ENCODE data around the gene CFAP70.
A peak's percentile ranks its signal among the peaks of the same experiment; 100 is the strongest.

Gene CFAP70

DNA sequence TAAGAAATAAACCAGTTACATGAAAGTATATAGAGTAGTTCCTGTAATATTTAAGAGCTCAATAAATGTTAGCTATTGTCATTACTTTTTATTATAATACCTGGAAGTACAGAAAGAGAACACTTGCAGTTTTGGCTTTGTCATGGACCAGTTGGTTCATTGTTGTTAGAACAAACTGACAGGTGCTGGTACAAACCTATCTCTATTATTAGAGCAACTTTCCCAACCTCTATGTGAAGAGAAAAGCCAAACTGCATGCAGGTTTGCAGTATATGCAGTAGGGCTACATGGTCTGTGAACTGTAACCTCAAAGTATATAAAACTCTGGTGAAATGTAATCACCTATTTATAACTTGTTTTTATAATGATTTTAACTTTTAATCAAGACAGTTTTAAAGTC is 132.0 kb downstream of the CFAP70 start:
- DNase-seq (ENCODE audit: extremely low spot score, insufficient read length, low read depth) (no peak), FAIRE-seq (no peak)

DNA sequence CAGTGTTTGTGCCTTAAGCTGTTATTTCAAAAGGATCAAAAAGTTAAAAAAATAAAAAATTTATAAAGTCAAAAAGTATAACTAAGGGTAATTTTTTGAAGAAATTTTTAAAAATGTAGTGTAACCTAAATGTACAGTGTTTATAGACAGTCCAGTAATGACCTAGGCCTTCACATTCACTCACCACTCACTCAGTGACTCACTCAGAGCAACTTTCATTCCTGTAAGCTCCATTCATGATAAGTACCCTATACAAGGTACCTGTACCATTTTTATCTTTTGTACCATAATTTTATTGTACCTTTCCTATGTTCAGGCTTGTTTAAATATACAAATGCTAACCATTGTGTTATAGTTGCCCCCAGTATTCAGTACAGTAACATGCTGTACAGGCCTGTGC is 133.1 kb downstream of the CFAP70 start:
- DNase-seq (ENCODE audit: extremely low spot score, insufficient read length, low read depth) (no peak), FAIRE-seq (no peak)

DNA sequence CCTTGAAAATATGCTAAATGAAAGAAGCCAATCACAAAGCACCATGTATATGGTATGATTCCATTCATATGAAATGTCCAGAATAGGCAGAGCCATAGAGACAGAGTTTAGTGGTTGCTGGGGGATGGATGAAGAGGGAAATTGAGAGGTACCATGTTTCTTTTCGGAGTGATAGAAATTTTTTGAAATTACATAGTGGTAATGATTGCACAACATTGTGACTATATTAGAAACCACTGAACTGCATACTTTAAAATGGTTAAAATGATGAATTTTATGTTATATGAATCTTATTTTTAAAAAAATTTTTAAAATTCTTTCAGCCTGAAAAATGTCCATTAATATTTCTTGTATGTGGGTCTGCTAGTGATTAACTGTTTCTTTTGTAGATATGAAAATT is 137.7 kb downstream of the CFAP70 start:
- DNase-seq (ENCODE audit: extremely low spot score, insufficient read length, low read depth): no peak
- no peak for FAIRE-seq

DNA sequence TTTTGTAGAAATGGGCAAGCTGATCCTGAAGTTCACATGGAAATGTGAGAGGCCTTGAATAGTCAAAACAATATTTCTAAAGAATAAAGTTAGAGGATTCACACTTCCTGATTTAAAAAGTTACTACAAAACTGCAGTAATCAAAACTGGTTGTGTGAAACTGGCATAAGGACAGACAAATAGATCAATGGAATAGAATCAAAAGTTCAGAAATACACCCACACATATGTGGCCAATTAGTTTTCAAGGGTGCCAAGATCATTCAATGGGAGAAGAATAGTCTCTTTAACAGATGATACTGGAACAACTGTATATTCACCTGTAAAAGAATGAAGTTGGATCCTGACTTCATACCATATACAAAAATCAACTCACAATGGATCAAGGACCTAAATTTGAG is 139.3 kb downstream of the CFAP70 start:
- DNase-seq (ENCODE audit: extremely low spot score, insufficient read length, low read depth) (no peak), FAIRE-seq (no peak)

DNA sequence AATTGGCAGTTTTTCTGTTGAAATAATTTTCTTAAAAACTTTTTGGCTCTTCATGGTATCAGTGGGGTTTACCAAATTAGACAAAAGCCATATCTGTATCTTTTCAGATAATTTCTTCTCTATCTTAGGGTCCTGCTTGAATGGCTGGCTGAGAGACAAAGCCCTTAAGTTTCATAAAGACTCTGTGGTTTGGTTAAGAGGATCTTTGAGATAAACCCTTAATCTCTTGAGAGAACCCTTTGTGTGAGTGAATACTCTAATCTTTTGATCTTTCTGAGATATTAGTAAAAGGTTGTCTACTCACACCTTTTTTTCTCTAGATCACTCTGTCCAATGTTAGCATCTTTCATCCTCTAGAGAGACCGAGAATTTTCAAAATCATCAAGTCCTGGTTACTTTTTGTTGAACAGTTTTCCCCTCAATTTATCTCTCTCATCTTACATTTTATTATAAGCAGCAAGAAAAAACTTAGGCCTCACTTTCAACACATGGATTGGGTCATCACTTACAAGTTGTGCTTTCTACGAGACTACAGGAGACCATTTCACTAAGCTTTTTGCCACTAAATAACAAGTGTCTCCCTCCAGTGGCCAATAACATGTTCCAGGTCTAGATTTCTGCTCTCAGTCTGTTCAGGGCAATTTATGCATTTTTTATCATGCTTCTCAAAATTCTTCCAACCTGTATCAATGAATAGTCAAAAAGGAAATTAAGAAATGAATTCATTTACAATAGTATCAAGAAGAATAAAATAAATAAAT is 140.1 kb downstream of the CFAP70 start:
- peak; percentile 60 for FAIRE-seq

DNA sequence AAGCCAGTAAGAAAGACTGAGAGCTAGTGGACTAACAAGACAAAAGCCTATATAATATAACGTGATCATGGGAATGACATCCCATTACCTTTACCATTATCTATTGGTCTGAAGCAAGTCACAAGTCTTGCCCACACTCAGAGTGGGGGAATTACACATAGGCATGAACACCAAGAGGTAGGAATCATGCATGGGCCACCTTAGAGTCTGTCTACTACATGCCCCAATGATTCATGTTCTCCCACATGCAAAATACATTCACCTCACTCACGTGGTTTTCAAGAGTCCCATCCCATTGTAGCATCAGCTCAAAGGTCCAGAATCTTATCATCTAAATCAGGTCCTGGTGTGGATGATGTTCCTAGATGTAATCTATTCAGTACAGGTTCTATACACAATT is 141.0 kb downstream of the CFAP70 start:
- FAIRE-seq (no peak), DNase-seq (ENCODE audit: extremely low spot score, insufficient read length, low read depth) (no peak)

More for the DNA sequence above, 140.1 kb downstream of the CFAP70 start:
- no peak for DNase-seq (ENCODE audit: extremely low spot score, insufficient read length, low read depth)

DNA sequence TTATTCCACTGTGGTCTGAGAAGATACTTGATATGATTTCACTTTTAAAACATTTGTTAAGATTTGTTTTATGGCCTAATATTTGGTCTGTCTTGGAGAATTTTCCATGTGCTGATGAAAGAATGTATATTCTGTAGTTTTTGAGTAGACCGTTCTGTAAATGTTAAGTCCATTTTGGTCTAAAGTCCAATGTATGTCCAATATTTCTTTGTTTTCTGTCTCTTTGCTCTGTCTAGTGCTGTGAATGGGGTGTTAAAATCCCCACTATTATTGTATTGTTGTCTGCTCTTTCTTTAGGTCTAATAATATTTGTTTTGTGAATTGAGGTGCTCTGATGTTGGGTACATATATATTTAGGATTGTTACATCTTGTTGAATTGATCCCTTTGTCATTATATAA is 142.9 kb downstream of the CFAP70 start:
- FAIRE-seq: no peak
- DNase-seq (ENCODE audit: extremely low spot score, insufficient read length, low read depth): no peak

DNA sequence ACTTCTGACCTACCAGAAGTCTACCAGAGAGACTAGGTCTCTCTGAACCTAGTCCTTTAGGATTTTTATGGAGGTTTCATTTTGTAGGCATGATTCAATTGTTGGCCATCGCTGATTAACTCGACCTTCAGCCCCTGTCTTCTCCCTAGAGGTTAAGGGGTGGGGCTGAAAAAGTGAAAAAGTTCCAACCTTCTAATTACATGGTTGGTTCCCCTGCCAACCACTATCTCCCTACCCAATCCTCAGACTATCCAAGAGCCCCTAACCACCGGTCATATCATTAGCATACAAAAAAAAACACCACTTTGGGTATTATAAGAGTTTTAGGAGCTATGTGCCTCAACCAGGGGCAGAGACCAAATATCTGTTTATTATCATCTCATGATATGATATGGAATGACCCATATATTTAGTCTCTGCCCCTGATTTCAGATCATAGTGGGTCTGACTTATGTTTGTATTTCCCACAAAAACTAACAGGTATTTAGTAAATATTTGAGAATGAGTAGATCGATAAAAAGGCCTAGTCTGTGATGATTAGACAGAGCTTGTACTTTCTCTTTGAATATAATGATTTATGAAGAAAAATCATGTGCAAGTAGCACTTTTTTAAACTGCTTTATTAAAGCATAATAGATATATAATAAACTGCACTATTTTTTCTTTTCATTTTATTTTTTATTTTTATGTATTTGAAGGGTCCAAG is 147.4 kb downstream of the CFAP70 start:
- DNase-seq (ENCODE audit: extremely low spot score, insufficient read length, low read depth): no peak
- peak; percentile 59 for FAIRE-seq

DNA sequence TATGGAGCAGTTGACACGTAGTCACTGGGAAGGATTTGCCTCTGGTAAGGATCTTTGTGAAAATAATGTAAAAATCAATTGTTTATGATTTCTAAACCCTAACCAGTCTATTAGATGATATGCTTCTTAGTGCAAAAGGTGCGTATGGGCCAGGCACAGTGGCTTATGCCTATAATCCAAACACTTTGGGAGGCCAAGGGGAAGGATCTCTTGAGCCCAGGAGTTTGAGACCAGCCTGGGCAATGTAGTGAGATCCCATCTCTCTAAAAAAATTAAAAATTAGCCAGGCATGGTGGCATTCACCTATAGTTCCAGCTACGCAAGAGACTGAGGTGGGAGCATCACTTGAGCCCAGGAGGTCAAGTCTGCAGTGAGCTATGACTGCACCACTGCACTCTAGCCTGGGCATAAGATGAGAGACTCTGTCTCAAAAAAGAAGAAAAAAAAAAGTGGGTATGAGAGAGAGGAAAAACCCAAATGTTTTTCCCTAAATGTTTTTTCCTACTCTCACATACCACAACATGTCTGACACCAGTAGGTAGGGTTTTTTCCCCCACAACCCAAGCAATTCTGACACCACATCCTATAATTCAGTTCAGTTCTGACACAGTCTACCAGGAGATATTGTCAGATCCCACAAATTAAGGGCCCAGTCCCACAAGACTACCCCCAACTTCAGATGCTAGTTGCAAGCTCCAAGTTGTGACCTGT is 148.1 kb downstream of the CFAP70 start:
- FAIRE-seq: no peak

DNA sequence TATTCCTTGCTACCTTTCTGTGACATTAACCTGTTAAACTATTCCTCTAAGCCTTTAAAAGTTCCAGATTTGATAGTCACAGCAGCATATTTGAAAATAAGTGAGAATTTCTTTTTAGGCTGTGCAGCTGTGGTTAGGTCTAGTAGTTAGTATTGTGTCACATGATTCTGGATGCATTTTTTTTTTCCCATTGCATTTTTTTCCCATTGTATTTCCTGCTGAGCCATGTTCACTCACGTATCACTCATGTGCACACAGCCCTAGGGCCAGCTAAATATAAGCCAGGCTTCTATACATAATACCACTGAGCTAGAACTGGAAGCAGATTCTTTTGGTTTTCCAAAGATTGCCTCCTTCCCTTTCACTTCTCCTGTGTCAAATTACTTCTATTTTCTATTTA is 149.0 kb downstream of the CFAP70 start:
- FAIRE-seq (no peak), DNase-seq (ENCODE audit: extremely low spot score, insufficient read length, low read depth) (no peak)

More for the DNA sequence above, 148.1 kb downstream of the CFAP70 start:
- DNase-seq (ENCODE audit: extremely low spot score, insufficient read length, low read depth): no peak

DNA sequence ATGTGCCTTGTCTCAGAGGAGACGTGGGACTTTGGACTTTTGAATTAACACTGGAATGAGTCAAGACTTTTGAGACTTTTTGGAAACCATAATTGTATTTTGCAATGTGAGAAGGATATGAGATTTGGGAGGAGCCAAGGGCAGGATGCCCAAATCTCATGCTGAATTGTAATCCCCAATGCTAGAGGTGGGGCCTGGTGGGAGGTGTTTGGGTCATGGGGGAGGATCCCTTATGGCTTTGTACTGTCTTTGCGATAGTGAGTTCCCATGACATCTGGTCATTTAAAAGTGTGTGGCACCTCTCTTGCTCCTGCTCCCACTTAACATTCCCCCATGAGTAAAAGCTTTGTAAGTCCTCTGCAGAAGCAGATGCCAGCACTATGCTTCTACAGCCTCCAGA is 150.8 kb downstream of the CFAP70 start:
- DNase-seq (ENCODE audit: extremely low spot score, insufficient read length, low read depth) (no peak), FAIRE-seq (no peak)

DNA sequence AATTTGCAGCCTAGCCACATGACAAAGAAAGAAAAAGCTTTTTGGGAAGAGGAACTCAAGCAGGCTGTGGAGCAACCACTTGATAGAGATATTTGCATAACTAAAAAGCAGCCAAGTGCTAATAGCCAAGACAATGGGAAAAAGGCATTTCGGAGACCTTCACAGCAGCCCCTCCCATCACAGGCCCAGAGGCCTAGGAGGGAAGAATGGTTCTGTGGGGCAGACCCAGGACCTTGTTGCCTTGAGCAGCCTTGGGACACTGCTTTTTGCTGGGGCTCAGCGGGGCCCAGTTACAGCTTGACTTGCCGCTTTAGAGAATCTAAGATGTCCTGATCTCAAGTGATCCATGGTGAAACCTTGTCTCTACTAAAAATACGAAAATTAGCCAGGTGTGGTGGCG is 152.3 kb downstream of the CFAP70 start:
- FAIRE-seq (no peak), DNase-seq (ENCODE audit: extremely low spot score, insufficient read length, low read depth) (no peak)

DNA sequence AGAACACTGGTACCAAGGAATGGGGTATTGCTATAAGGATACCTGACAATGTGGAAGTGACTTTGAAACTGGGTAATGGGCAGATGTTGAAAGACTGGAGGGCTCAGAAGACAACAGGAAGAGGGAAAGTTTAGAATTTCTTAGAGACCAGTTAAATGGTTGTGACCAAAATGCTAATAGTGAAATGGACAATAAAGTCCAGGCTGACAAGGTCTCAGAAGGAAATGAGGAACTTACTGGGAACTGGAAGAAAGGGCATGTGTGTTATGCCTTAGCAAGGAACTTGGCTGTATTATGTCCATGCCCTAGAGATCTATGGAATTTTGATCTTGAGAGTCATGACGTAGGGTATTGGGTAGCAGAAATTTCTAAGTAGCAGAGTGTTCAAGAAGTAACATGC is 152.8 kb downstream of the CFAP70 start:
- DNase-seq (ENCODE audit: extremely low spot score, insufficient read length, low read depth): no peak
- FAIRE-seq: no peak

DNA sequence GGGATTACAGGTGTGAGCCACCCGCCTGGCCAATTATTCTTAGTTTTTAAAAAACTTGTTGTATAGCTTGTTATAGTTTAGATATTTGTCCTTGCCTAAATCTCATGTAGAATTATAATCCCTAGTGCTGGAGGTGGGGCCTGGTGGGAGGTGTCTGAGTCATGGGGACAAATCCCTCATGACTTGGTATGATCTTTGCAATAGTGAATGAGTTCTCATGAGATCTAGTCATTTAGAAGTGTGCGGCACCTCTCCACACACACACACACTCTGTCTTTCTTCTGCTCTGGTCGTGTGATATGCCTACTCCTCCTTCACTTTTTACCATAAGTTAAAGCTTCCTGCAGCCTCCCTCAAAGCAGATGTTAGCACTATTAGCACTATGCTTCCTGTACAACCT is 153.6 kb downstream of the CFAP70 start:
- FAIRE-seq (no peak), DNase-seq (ENCODE audit: extremely low spot score, insufficient read length, low read depth) (no peak)
